ENCODE measurements around the gene MYADM. TPM values are rescaled to one million over a fixed set of nuclear protein-coding genes. Genes with fewer than 3 reads are reported as not detected.

Gene MYADM
- polyA plus RNA-seq (2011; rRNA removed) (39.3 and 71.0 TPM in 2 replicates), polyA minus RNA-seq (2011; rRNA and poly(A)+ RNA removed) (70.6 and 76.6 TPM in 2 replicates)

- CTCF ChIA-PET = interaction anchor here (0.7 to 2.1 kb wide), 4 partner anchors 75 to 164 kb away, joined by 3 to 11 read pairs (median 4); no protein-coding TSS in a partner anchor
- Histone ChIP-seq H3K4me3 (ENCODE audit: low read depth, low read length) (peak within 1 kb of the TSS; percentile 93), H3K27ac (ENCODE audit: low read depth, low read length) (peak within 1 kb of the TSS; percentile 97), H3K9me3 (ENCODE audit: control insufficient read depth, insufficient read depth, low read length) (no peaks in the 10 kb centered on the region; the same call in 1 of the 2 replicates), H3K27me3 (ENCODE audit: control insufficient read depth, insufficient read depth, low read length) (no peaks in the 10 kb centered on the region)
- POLR2A ChIA-PET = interaction anchor here (0.5 to 2.0 kb wide), 11 partner anchors 9 to 443 kb away, joined by 3 to 10 read pairs (median 3); partner anchors contain the start of genes CNOT3, PRPF31 and TFPT
- no peak for TF ChIP-seq CTCF (IDR thresholded peaks at IDR 0.05; ENCODE audit: low read depth, low read length)
- peak; percentile 96 for DNase-seq (ENCODE audit: low read depth, low spot score)
Measured at GRCh38 chr19:53867225-53868090, at the start of gene MYADM. TSS of gene MYADM (plus strand) at chr19:53867883. CDS start at chr19:53873530, 5,647 bp downstream.

- ChIA-PET POLR2A (no interaction called here), CTCF (no interaction called here)
- H3K9me3 ChIP-seq (ENCODE audit: control insufficient read depth, insufficient read depth, low read length) = no peaks in the 10 kb centered on the region; the same call in 1 of the 2 replicates
- TF ChIP-seq CTCF (IDR thresholded peaks at IDR 0.05; ENCODE audit: low read depth, low read length) = no peak
- no peak overlapping the region for H3K27ac ChIP-seq (ENCODE audit: low read depth, low read length)
- no peak for DNase-seq (ENCODE audit: low read depth, low spot score)
- peaks cover 1% of the 10 kb centered on the region for H3K27me3 ChIP-seq (ENCODE audit: control insufficient read depth, insufficient read depth, low read length)
- H3K4me3 ChIP-seq (ENCODE audit: low read depth, low read length) = no peak overlapping the region
Measured at GRCh38 chr19:53818756-53819155, 48.9 kb upstream of the MYADM start.

GRCh38 chr19:53819861-53820260 is 47.8 kb upstream of the MYADM start:
- H3K4me3 ChIP-seq (ENCODE audit: low read depth, low read length) = no peak overlapping the region
- no peak for DNase-seq (ENCODE audit: low read depth, low spot score)
- TF ChIP-seq CTCF (IDR thresholded peaks at IDR 0.05; ENCODE audit: low read depth, low read length) = no peak
- CTCF ChIA-PET = interaction anchor here (1.1 to 1.4 kb wide), 2 partner anchors 210 to 211 kb away, joined by 3 to 5 read pairs; no protein-coding TSS in a partner anchor
- POLR2A ChIA-PET = no interaction called here
- no peak overlapping the region for H3K27ac ChIP-seq (ENCODE audit: low read depth, low read length)
- no peaks in the 10 kb centered on the region; the same call in 1 of the 2 replicates for H3K9me3 ChIP-seq (ENCODE audit: control insufficient read depth, insufficient read depth, low read length)
- peaks cover 2% of the 10 kb centered on the region for H3K27me3 ChIP-seq (ENCODE audit: control insufficient read depth, insufficient read depth, low read length)

GRCh38 chr19:53823380-53824120 is 44.1 kb upstream of the MYADM start:
- H3K27ac ChIP-seq (ENCODE audit: low read depth, low read length) = no peak overlapping the region
- CTCF ChIA-PET = no interaction called here
- DNase-seq (ENCODE audit: low read depth, low spot score) = no peak
- no peak overlapping the region for H3K4me3 ChIP-seq (ENCODE audit: low read depth, low read length)
- no peaks in the 10 kb centered on the region; the same call in 1 of the 2 replicates for H3K9me3 ChIP-seq (ENCODE audit: control insufficient read depth, insufficient read depth, low read length)
- H3K27me3 ChIP-seq (ENCODE audit: control insufficient read depth, insufficient read depth, low read length) = peaks cover 6% of the 10 kb centered on the region
- TF ChIP-seq CTCF (IDR thresholded peaks at IDR 0.05; ENCODE audit: low read depth, low read length) = no peak
- POLR2A ChIA-PET = no interaction called here
